ENCODE data around the gene PITX3.

DNA sequence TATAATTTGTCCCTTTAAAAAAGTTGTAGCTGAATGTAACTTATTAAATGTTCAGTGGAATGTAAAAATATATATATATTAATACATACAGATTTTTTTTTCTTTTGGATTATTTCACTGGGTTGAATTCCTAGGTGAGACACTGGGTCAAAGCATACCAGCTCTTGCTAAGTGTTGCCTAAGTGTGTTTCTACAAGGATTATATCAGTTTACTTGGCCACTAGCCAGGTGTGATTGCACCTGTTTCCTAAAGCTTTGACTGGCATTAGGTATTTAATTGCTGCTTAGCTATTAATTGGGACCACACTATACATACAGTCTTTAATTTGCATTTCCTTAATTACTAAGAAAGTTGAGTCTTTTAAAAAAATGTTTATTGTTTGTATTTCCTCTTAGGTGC lies 20.7 kb downstream of the PITX3 start:
- TF ChIP-seq JUND (IDR thresholded peaks at IDR 0.05): no peak
- no peak for TF ChIP-seq EZH2phosphoT487 (IDR thresholded peaks at IDR 0.05; ENCODE audit: borderline replicate concordance, low read depth)
- TF ChIP-seq, protein P1, sequence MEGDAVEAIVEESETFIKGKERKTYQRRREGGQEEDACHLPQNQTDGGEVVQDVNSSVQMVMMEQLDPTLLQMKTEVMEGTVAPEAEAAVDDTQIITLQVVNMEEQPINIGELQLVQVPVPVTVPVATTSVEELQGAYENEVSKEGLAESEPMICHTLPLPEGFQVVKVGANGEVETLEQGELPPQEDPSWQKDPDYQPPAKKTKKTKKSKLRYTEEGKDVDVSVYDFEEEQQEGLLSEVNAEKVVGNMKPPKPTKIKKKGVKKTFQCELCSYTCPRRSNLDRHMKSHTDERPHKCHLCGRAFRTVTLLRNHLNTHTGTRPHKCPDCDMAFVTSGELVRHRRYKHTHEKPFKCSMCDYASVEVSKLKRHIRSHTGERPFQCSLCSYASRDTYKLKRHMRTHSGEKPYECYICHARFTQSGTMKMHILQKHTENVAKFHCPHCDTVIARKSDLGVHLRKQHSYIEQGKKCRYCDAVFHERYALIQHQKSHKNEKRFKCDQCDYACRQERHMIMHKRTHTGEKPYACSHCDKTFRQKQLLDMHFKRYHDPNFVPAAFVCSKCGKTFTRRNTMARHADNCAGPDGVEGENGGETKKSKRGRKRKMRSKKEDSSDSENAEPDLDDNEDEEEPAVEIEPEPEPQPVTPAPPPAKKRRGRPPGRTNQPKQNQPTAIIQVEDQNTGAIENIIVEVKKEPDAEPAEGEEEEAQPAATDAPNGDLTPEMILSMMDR (IDR thresholded peaks at IDR 0.05): no peak
- no peak for TF ChIP-seq MEF2A (IDR thresholded peaks at IDR 0.05; ENCODE audit: borderline replicate concordance, low read depth)
- TF ChIP-seq RCOR1 (IDR thresholded peaks at IDR 0.05; ENCODE audit: low read length): no peak
- TF ChIP-seq, protein P2, sequence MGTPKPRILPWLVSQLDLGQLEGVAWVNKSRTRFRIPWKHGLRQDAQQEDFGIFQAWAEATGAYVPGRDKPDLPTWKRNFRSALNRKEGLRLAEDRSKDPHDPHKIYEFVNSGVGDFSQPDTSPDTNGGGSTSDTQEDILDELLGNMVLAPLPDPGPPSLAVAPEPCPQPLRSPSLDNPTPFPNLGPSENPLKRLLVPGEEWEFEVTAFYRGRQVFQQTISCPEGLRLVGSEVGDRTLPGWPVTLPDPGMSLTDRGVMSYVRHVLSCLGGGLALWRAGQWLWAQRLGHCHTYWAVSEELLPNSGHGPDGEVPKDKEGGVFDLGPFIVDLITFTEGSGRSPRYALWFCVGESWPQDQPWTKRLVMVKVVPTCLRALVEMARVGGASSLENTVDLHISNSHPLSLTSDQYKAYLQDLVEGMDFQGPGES (IDR thresholded peaks at IDR 0.05; ENCODE audit: low read depth, low read length): no peak
- TF ChIP-seq GATA2 (CRISPR knock-in tag; IDR thresholded peaks at IDR 0.05): no peak
- no peak for TF ChIP-seq EP300 (IDR thresholded peaks at IDR 0.05; ENCODE audit: borderline replicate concordance in 1 of 2, low read depth in 1 of 2, low read length in 1 of 2)

Data from SK-N-SH (cell line).